Neural progenitor cell (in vitro differentiated cells): ENCODE measurements around the gene PITPNM3. TPM values are rescaled to one million over a fixed set of nuclear protein-coding genes. Genes with fewer than 3 reads are reported as not detected.
A peak's percentile ranks its signal among the peaks of the same experiment; 100 is the strongest.

Source experiments
- DNase-seq: peaks from one replicate; pipeline ENCODE4 v3.0.0-alpha.2; 2016; ENCODE audit warnings: low spot score
- H2AFZ ChIP-seq: fragments of 200-600 bp; sonication (generic); replicated peaks from 2 replicates; pipeline ENCODE4 v1.6.1; 2016; ENCODE audit warnings: antibody characterized with exemption
- H3F3A ChIP-seq: fragments of 200-600 bp; sonication (generic); 2 replicates; pipeline ENCODE4 v1.6.1; 2016; ENCODE audit warnings: antibody characterized with exemption, low read depth
- H3K27ac ChIP-seq: fragments of 200-600 bp; sonication (generic); 2 replicates; pipeline ENCODE4 v1.5.1; 2016; ENCODE audit warnings: mild to moderate bottlenecking
- H3K27me3 ChIP-seq: fragments of 200-600 bp; sonication (generic); 2 replicates; pipeline ENCODE4 v1.6.1; 2016; ENCODE audit warnings: mild to moderate bottlenecking, moderate library complexity
- H3K36me3 ChIP-seq: fragments of 200-600 bp; sonication (generic); 2 replicates; pipeline ENCODE4 v1.5.1; 2016
- H3K4me1 ChIP-seq: fragments of 200-600 bp; sonication (generic); 2 replicates; pipeline ENCODE4 v1.6.1; 2016; ENCODE audit warnings: mixed run types
- H3K4me2 ChIP-seq: fragments of 200-600 bp; sonication (generic); 2 replicates; pipeline ENCODE4 v1.6.1; 2016
- H3K4me3 ChIP-seq: fragments of 200-600 bp; sonication (generic); 2 replicates; pipeline ENCODE4 v1.5.1; 2016
- H3K79me2 ChIP-seq: fragments of 200-600 bp; sonication (generic); 2 replicates; pipeline ENCODE4 v1.6.1; 2016; ENCODE audit warnings: low read depth
- H3K9ac ChIP-seq: fragments of 200-600 bp; sonication (generic); 2 replicates; pipeline ENCODE4 v1.6.1; 2016
- H3K9me3 ChIP-seq: fragments of 200-600 bp; sonication (generic); 2 replicates; pipeline ENCODE4 v1.5.1; 2016; ENCODE audit warnings: low read depth
- H4K20me1 ChIP-seq: fragments of 200-600 bp; sonication (generic); 2 replicates; pipeline ENCODE4 v1.6.1; 2016; ENCODE audit warnings: low read depth
- H3K27ac Mint-ChIP-seq: 3 replicates; pipeline ENCODE4 v1.8.0; 2021; ENCODE audit warnings: mixed read lengths
- H3K27me3 Mint-ChIP-seq: 2 replicates; pipeline ENCODE4 v1.8.0; 2022; ENCODE audit warnings: low read depth, mild to moderate bottlenecking, inconsistent platforms, moderate library complexity, mixed read lengths; ENCODE audit not compliant: insufficient read depth
- H3K36me3 Mint-ChIP-seq: 3 replicates; pipeline ENCODE4 v1.8.0; 2021; ENCODE audit warnings: mixed read lengths
- H3K4me1 Mint-ChIP-seq: 3 replicates; pipeline ENCODE4 v1.8.0; 2021; ENCODE audit warnings: mixed read lengths
- H3K4me3 Mint-ChIP-seq: 3 replicates; pipeline ENCODE4 v1.8.0; 2021; ENCODE audit warnings: mild to moderate bottlenecking, moderate library complexity, mixed read lengths
- H3K9me3 Mint-ChIP-seq: 3 replicates; pipeline ENCODE4 v1.8.0; 2020; ENCODE audit warnings: mixed read lengths
- CTCF ChIP-seq: fragments of 200-600 bp; sonication (generic); IDR thresholded peaks from 2 replicates; pipeline ENCODE4 v1.5.1; 2017; ENCODE audit warnings: antibody characterized with exemption, mild to moderate bottlenecking
- EZH2 ChIP-seq: fragments of 200-600 bp; sonication (generic); IDR thresholded peaks from 2 replicates; pipeline ENCODE4 v1.6.1; 2017; ENCODE audit warnings: antibody characterized with exemption, mild to moderate bottlenecking, moderate library complexity
- EZH2phosphoT487 ChIP-seq: fragments of 200-600 bp; sonication (generic); IDR thresholded peaks from 2 replicates; pipeline ENCODE4 v1.6.1; 2017; ENCODE audit warnings: antibody characterized with exemption
- total RNA-seq: library from RNA; depleted of rRNA; stranded (reverse); fragments of >200 nt; gene quantifications from 2 replicates; pipeline ENCODE4 v1.2.3, GENCODE V29; 2015; ENCODE audit warnings: low replicate concordance

Gene PITPNM3
- total RNA-seq, 1 donor from 2014 or later: 2.8 TPM

- Histone ChIP-seq H3K9me3 (no peaks in the 10 kb centered on the region), H3K4me2 (no peak overlapping the region), H3K4me1 (peaks cover 12% of the 10 kb centered on the region), H3K27ac (no peak overlapping the region), H3K27me3 (no peaks in the 10 kb centered on the region), H3K79me2 (no peaks in the 10 kb centered on the region), H3F3A (peaks cover 15% of the 10 kb centered on the region), H3K9ac (no peak overlapping the region), H2AFZ (no peak overlapping the region), H3K36me3 (no peaks in the 10 kb centered on the region), H3K4me3 (no peak overlapping the region), H4K20me1 (no peaks in the 10 kb centered on the region)
- no peak for DNase-seq
- Mint-ChIP-seq H3K27ac (peak overlapping the region; percentile 50), H3K4me3 (no peak overlapping the region), H3K36me3 (no peaks in the 10 kb centered on the region), H3K4me1 (peaks cover 29% of the 10 kb centered on the region), H3K27me3 (peaks cover 7% of the 10 kb centered on the region), H3K9me3 (no peaks in the 10 kb centered on the region)
- TF ChIP-seq EZH2 (no peak), EZH2phosphoT487 (no peak), CTCF (no peak)
Observed at GRCh38 chr17:6489016-6489550, 67.3 kb downstream of the PITPNM3 start.

- H3F3A ChIP-seq: peaks cover 7% of the 10 kb centered on the region
- H3K27me3 Mint-ChIP-seq: peaks cover 7% of the 10 kb centered on the region
- H4K20me1 ChIP-seq: no peaks in the 10 kb centered on the region
- H3K4me3 ChIP-seq: no peak overlapping the region
- no peaks in the 10 kb centered on the region for H3K9me3 ChIP-seq
- H3K36me3 ChIP-seq: no peaks in the 10 kb centered on the region
- H3K9ac ChIP-seq: no peak overlapping the region
- no peaks in the 10 kb centered on the region for H3K36me3 Mint-ChIP-seq
- H3K4me1 ChIP-seq: peaks cover 12% of the 10 kb centered on the region
- H2AFZ ChIP-seq: no peak overlapping the region
- no peak overlapping the region for H3K4me2 ChIP-seq
- H3K79me2 ChIP-seq: no peaks in the 10 kb centered on the region
- H3K4me3 Mint-ChIP-seq: peak overlapping the region; percentile 2
- H3K27ac ChIP-seq: no peak overlapping the region
- DNase-seq: no peak
- H3K9me3 Mint-ChIP-seq: no peaks in the 10 kb centered on the region
- H3K27me3 ChIP-seq: no peaks in the 10 kb centered on the region
- TF ChIP-seq CTCF (no peak), EZH2 (no peak), EZH2phosphoT487 (no peak)
- peaks cover 30% of the 10 kb centered on the region for H3K4me1 Mint-ChIP-seq
- no peak overlapping the region for H3K27ac Mint-ChIP-seq
Observed at GRCh38 chr17:6488008-6488539, 68.3 kb downstream of the PITPNM3 start.

GRCh38 chr17:6487251-6488007, 68.9 kb downstream of the PITPNM3 start:
- H3K27me3 ChIP-seq: no peaks in the 10 kb centered on the region
- H2AFZ ChIP-seq: no peak overlapping the region
- TF ChIP-seq EZH2: no peak
- no peak for TF ChIP-seq EZH2phosphoT487
- no peak for TF ChIP-seq CTCF
- H3K9ac ChIP-seq: no peak overlapping the region
- no peaks in the 10 kb centered on the region for H3K79me2 ChIP-seq
- H3K4me1 ChIP-seq: peaks cover 12% of the 10 kb centered on the region
- Mint-ChIP-seq H3K4me1 (peaks cover 30% of the 10 kb centered on the region), H3K36me3 (no peaks in the 10 kb centered on the region), H3K4me3 (no peak overlapping the region), H3K27ac (no peak overlapping the region), H3K27me3 (peaks cover 9% of the 10 kb centered on the region), H3K9me3 (no peaks in the 10 kb centered on the region)
- H3K4me3 ChIP-seq: no peak overlapping the region
- no peak overlapping the region for H3K27ac ChIP-seq
- H3F3A ChIP-seq: peaks cover 6% of the 10 kb centered on the region
- DNase-seq: no peak
- no peaks in the 10 kb centered on the region for H3K9me3 ChIP-seq
- no peaks in the 10 kb centered on the region for H4K20me1 ChIP-seq
- H3K4me2 ChIP-seq: no peak overlapping the region
- no peaks in the 10 kb centered on the region for H3K36me3 ChIP-seq
